ENCODE data around the gene CCDC181.

- TF ChIP-seq CTCF (IDR thresholded peaks at IDR 0.05) (no peak), POLR2A (IDR thresholded peaks at IDR 0.05) (no peak)
Measured at GRCh38 chr1:169443923-169444322, 16.6 kb upstream of the CCDC181 start.

All from adrenal gland (tissue), 5 donors.